Testis (tissue), 2 donors: ENCODE measurements around the gene SYNE2.

ENCODE experiments used
- CTCF ChIP-seq, 3 experiments: fragments of 450-650 bp in 2 of 3; fragments of 200-600 bp in 1 of 3; sonication (generic) in 1 of 3; IDR thresholded peaks; one replicate each; pipeline ENCODE4 v1.5.1; 2016 to 2019; ENCODE audit warnings: antibody characterized with exemption in 3 of 3, mild to moderate bottlenecking in 2 of 3, moderate library complexity in 1 of 3
- POLR2A ChIP-seq: fragments of 450-650 bp; IDR thresholded peaks from one replicate; pipeline ENCODE4 v1.6.1; 2017; ENCODE audit warnings: antibody characterized with exemption, mild to moderate bottlenecking, moderate library complexity

- no peak for TF ChIP-seq CTCF (IDR thresholded peaks at IDR 0.05)
- no peak for TF ChIP-seq POLR2A
These were observed 357.4 kb downstream of the SYNE2 start for GRCh38 chr14:64210216-64210615.
